Breast epithelium (tissue), 3 donors: ENCODE measurements around the gene PDIA5.

Experiments
- CTCF ChIP-seq, 3 donors: fragments of 450-650 bp; IDR thresholded peaks; one replicate each; pipeline ENCODE4 v1.5.1; 2016 to 2017; ENCODE audit warnings: antibody characterized with exemption in 3 of 3, mild to moderate bottlenecking in 3 of 3, moderate library complexity in 3 of 3
- POLR2AphosphoS5 ChIP-seq, 3 donors: sonication (generic); formaldehyde crosslinking; IDR thresholded peaks; one replicate each; pipeline ENCODE4 v1.6.1; 2017; ENCODE audit warnings: antibody characterized with exemption in 3 of 3

- TF ChIP-seq CTCF (IDR thresholded peaks at IDR 0.05) (no peak), POLR2AphosphoS5 (IDR thresholded peaks at IDR 0.05) (no peak)
Measured at GRCh38 chr3:123068601-123069381, 2.0 kb downstream of the PDIA5 start.
